D721Med (cell line): ENCODE measurements around the gene RFX7.

ENCODE experiments used
- DNase-seq: peaks from one replicate; pipeline ENCODE4 v3.0.0; 2011; ENCODE audit warnings: low spot score; ENCODE audit not compliant: insufficient read length
- FAIRE-seq: peaks from 2 replicates; lab custom pipeline; 2011; peaks lifted over from hg19 to GRCh38; lab: Jason Lieb, UNC
- TF ChIP-seq, protein P1 (sequence below): IDR thresholded peaks from 2 replicates; pipeline ENCODE4 v1.5.1; 2012; ENCODE audit warnings: mild to moderate bottlenecking, control low read depth; ENCODE audit not compliant: insufficient read depth; ENCODE audit errors: missing control alignments

Gene RFX7

GRCh38 chr15:56064152-56064551 lies 179.5 kb downstream of the RFX7 start:
- DNase-seq = no peak
- TF ChIP-seq, protein P1, sequence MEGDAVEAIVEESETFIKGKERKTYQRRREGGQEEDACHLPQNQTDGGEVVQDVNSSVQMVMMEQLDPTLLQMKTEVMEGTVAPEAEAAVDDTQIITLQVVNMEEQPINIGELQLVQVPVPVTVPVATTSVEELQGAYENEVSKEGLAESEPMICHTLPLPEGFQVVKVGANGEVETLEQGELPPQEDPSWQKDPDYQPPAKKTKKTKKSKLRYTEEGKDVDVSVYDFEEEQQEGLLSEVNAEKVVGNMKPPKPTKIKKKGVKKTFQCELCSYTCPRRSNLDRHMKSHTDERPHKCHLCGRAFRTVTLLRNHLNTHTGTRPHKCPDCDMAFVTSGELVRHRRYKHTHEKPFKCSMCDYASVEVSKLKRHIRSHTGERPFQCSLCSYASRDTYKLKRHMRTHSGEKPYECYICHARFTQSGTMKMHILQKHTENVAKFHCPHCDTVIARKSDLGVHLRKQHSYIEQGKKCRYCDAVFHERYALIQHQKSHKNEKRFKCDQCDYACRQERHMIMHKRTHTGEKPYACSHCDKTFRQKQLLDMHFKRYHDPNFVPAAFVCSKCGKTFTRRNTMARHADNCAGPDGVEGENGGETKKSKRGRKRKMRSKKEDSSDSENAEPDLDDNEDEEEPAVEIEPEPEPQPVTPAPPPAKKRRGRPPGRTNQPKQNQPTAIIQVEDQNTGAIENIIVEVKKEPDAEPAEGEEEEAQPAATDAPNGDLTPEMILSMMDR = no peak
- no peak for FAIRE-seq

DNA sequence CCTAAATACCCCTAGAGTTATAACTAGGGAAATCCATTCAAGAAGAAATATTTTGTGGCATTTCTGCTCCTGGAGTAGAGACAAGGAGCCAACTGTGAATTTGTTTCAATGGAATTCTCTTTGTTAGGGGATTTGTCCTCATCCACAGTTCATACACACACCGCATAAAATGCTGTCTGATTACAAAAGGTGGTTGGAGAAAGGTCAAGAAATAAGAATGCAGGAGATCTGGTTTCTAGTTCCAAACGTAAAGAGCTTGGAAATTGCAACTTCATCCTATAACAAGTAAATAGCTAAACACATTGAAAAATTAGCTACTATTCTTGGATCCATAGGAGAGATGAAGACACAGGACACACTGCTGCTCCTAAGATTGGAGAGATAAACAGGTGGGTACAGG lies 184.0 kb downstream of the RFX7 start:
- no peak for FAIRE-seq
- TF ChIP-seq, protein P1 = no peak
- no peak for DNase-seq

- FAIRE-seq = no peak
- TF ChIP-seq, protein P1 = no peak
- DNase-seq = no peak
Measured at GRCh38 chr15:56058986-56059385, 184.7 kb downstream of the RFX7 start.

DNA sequence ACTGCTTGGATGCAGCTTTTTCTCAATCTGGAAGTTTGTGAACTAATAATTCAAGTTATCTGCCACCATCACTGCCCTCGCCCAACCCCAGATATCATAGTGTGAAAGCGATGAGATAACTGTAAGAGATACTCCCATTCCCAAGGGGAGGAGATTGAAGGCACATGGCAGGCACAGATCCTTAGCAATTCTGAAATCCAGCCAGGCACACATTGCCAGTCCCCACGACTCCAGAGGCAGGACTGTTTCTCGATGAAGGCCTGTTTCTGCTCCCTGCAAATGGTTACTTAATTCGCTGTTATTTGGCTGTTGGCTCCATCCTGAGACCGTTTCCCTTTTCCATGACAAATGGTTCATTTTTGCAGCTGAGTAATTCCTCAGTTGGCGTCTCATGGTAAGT lies 187.1 kb downstream of the RFX7 start:
- no peak for DNase-seq
- TF ChIP-seq, protein P1 = no peak
- FAIRE-seq = no peak

DNA sequence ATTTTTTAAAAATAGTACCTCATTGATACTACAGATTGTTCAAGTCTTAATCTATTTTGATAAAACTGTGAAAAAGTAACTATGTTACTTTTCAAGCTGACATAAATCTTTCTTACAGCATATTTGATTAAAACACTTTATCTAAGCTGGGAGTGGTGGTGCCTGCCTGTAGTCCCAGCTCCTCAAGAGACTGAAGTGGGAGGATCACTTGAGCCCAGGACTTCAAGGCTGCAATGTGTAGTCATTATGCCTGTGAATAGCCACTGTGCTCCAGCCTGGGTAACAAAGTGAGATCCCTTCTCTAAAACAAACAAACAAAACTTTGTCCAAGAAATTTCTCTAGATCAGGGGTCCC lies 190.7 kb downstream of the RFX7 start:
- no peak for DNase-seq
- TF ChIP-seq, protein P1 = no peak
- no peak for FAIRE-seq

- FAIRE-seq (no peak), DNase-seq (peak; percentile 29)
- TF ChIP-seq, protein P1 = peak; percentile 66
Measured at GRCh38 chr15:56052395-56053045, 191.2 kb downstream of the RFX7 start.

GRCh38 chr15:56051676-56052075 lies 192.0 kb downstream of the RFX7 start:
- TF ChIP-seq, protein P1 = no peak
- DNase-seq (no peak), FAIRE-seq (no peak)
